ENCODE data around the gene ECM2.
"Not testable (repeated sequence)": the region's sequence is repeated elsewhere in the genome, so short reads cannot be mapped to it uniquely, and the experiment has no call there.

ECM2 gene

DNA sequence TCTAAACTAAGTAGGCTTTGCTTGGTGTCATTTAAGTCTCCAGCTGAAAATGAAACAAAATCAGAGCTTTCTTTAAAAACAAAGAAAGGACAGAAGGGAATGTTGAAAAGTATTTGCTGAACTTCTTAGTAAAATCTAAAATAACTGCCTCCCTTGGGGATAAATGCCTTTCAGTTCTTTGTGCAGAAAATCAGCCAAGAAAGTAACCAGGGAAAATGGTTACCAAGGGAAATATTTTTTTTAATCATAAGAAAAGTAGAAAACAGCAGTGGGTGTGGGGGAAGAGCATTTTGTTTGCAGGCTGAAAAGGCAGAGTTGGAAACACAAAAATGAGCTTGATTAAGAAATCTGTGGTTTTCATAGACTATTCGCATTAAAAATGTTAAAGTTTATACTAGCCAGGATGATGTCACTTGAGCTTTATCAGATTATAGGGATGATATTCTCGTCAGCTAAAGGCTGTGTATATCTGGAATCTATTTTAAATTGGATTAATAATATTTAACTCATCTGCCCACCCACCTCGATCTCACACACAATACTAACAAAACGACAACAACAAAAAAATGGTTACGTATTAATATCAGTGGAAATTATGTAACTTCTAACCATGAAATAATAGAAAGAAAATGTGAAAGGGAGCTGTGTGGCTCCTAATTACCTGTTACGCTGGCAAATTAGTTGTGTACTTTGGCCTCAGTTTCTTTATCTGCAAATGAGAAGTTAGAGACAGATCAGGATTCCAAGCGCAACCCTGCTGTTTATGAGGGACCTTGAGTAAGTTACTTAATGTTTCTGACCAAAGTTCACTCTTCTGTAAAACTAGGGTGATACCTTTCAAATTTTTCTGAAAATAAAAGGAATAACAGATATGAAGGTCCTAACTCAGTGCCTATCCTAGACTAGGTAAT, at the start of gene ECM2:
Gene ECM2, minus strand, starts transcription at position 51 of the 911 bp plus-strand sequence. CDS start 13,124 bp downstream, outside the sequence.
- DNase-seq, result no peak

DNA sequence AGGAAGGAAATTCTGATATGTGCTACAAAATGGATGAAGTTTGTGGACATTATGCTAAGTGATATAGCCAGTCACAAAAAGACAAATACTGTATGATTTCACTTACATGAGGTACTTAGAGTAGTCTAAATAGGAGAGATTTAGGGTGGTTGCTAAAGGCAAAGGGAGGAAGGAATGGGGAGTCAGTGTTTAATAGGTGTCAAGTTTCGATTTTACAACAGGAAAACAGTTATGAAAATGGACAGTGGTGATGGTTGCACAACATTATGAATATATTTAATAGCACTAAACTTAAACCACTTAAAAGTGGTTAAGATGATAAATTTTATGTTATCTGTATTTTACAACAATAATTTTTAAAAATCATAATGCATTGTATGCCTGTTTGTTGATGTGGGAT, 40.4 kb upstream of the ECM2 start:
- no peak for DNase-seq

DNA sequence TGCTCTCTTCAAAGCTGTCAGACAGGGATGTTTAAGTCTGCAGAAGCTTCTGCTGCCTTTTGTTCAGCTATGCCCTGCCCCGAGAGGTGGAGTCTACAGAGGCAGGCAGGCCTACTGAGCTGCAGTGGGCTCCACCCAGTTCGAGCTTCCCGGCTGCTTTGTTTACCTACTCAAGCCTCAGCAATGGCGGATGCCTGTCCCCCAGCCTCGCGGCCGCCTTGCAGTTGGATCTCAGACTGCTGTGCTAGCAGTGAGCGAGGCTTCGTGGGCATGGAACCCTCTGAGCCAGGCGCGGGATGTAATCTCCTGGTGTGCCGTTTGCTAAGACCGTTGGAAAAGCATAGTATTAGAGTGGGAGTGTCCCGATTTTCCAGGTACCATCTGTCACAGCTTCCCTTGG, 37.8 kb upstream of the ECM2 start:
- not testable (repeated sequence) for DNase-seq

DNA sequence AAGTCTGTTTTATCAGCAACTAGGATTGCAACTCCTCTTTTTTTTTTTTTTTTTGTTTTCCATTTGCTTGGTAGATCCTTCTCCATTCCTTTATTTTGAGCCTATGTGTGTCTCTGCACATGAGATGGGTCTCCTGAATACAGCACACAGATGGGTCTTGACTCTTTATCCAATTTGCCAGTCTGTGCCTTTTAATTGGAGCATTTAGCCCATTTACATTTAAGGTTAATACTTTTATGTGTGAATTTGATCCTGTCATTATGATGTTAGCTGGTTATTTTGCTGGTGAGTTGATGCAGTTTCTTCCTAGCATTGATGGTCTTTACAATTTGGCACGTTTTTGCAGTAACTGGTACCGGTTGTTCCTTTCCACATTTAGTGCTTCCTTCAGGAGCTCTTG, 36.1 kb upstream of the ECM2 start:
- DNase-seq, result not testable (repeated sequence)

DNA sequence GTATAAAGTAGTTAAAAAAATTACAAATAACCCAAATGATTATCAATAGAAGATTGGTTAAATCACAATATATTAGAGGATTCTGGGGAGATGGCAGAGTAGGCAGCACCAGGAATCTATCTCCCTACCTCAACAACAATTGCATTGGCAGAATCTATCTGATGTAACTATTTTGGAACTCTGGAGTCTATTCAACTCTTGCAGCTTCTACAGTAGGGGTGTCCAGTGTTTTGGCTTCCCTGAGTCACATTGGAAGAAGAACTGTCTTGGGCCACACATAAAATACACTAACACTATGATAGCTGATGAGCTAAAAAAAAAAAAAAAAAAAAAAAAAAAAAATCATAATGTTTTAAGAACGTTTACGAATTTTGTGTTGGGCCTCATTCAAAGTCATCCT, 29.2 kb upstream of the ECM2 start:
- DNase-seq, result no peak

DNA sequence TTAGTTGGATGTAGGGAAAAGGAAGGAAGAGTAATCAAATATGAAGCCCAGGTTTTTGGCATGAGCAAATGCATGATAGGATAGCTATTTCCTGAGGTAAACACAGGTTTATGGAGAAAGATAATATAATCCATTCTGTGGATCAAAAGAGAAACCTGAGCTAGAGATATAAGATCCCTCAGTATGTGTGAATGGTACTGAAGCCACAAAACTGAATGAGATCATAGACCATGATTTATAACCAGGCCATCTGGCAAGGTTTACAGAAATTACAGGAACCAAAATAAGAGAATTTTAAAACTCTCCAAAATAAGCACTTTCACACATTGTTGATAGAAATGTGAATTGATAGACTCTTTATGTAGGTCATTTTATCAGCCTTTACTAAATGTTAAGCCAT, 28.7 kb upstream of the ECM2 start:
- no peak for DNase-seq

DNA sequence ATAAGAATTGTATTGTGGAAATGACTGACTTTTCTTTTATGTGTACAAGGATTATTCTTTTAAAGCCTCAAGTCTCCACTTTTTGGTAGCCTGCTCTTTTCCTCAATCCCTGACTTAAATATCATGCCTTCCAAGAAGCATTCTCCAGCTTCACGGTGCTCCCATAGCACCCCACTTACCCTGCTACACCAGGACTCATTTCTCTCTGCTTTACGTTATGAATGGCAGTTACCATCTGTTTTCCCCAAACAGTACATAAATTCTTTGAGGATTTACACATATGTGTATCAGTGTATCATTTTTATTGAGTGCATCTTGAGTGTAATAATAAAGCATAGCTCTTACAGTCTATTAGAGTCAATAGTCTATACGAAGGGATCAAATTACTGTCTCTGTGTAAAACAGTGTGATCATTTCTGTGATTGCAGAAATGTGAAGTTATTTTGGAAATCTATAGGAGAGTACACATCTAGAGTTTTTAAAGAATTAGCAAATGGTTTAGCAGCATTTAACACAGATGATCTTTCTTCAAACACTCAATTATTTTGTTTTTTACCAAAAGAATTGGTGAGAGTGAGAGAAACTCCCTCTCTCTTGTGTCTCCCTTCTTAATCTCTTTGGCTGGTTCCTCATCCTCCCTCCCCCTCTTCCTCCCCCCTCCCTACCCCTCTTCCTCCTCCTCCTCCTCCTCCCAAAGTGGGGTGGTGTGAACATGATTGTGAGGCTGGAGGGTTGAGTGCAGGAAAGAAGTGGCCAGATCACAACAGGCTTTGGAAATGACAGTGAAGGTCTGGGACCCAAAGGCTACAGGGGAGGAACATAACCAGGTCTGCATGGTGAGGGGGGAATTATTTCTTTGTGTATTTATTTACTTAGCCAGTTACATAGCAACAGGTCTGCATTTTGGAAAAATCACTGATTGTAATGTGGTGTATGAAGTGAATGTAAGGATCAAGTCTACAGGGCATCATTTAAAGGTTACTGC, 27.6 kb upstream of the ECM2 start:
- no peak for DNase-seq

DNA sequence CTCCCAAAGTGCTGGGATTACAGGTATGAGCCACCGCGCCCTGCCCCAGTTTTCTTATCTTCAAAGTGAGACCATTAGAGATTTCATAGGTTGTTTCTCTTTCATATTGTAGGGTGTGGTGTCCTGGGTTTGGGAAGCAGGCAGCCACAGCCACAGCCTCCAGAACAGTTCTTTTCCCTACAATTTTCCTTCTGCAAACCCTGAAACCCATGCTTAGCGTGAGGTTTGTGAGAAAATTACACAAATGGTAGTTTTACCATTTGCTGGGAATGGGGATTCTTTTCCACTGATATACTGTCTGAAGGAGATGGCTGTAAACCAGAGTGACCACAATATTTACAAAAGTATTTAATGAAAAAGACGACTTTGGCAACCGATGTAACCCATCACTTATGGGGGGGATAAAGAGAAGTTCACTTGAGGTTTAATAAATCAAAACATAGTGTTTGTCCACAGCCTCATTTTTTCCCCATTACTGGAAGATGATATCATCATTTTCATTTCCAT, 26.7 kb upstream of the ECM2 start:
- no peak for DNase-seq

DNA sequence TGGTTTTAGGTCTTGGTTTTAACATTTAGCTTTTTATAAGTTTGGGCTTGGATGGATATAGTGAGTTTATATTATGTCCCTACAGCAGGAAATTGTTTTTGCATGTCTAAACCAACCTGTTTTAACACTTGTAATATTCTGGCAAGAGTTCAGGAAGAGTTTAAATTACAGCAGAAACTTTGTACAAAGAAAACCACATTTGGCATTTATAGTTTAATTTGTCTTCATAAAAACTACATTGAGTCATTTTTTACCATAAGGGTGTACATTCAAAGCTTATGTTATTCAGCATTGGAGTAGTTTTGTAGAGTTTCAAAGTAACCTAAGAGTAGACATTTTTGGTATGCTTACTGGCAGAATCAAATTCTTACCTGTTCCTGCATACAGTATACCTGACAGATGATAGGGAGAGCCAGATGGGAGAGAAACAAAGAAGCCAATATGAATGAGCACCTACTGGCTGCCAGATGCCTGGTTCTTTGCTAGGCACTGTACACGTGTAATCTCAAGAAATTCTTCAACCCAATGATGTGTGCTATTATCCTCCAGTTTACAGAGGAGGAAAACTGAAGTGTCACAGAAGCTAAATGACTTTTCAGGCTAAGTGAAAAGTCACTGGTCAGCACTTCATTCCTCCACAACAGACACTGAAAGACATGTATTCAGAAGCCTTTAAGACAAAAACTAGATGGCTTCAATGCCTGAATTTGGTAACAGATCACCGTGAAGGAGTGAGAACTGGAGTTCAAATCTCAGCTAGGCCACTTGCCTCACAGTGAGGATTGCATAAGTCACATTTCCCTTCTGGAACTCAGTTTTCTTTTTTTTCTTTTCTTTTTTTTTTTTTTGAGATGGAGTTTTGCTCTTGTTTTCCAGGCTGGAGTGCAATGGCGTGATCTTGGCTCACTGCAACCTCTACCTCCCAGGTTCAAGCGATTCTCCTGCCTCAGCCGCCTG, 25.9 kb upstream of the ECM2 start:
- DNase-seq, result no peak

DNA sequence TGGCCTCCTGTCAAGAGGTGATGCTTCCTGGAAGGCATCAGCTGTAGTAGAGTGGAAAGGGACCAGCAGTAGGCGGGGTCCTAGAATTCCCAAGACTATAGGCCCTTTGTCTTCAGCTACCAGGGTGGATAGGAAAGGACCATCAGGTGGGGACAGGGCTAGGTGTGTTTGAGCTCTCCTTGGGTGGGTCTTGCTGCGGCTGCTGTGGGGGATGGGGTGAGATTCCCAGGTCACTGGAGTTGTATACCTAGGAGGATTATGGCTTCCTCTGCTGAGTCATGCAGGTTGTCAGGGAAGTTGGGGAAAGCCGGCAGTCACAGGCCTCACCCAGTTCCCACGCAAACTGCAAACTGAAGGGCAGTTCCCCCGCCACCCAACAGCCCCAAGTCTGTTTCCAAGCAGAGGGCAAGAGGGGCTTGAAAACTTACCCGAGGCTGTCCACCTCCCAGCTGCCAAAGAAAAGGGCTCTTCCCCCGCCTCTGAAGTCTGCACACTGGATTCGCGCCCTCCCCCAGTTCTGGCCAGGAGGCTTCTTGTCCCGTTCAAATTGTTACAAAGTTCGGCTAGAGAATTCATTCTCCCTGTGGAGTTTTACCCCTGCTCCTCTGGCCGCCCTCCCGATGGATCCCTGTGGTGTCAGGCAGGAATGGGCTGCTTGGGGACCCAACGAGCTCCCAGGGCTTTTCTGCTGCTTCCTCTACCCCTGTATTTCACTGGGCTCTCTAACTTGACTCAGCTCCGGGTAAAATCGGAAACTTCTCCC, 23.0 kb upstream of the ECM2 start:
- no peak for DNase-seq

DNA sequence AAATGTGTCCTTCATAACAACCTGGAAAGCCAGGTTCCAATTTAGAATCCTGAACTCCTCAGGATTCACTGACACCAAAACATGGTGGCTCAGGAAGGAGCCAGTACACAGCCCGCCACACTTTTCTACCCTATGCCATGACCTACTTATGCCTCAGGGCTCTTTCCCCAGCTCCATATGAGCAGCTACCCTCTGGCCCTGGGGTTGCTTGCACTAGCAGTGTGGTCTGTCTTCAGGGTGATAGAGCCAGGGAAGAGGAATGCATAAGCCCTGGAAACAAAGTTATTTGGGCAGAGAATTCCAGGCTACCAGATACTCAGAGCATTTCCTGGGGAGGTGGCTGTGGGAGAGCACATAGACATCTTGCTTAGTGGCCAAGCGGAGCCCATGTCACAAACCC, 15.0 kb upstream of the ECM2 start:
- DNase-seq, result no peak

DNA sequence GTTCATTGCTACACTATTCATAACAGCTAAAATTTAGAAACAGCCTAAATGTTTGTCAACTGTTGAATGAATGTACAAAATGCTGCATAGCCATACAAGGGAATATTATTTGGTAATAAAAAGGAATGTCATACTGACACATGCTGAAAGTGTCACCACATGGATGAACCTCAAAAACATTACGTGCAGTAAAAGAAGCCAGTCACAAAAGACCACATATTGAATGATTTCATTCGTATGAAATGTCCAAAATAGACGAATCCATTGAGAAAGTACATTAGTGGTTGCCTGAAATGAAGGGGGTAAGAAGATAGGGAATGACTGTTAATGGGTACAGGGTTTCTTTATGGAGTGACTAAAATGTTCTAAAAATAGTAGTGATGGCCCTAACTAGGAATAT, 11.6 kb upstream of the ECM2 start:
- DNase-seq, result no peak

DNA sequence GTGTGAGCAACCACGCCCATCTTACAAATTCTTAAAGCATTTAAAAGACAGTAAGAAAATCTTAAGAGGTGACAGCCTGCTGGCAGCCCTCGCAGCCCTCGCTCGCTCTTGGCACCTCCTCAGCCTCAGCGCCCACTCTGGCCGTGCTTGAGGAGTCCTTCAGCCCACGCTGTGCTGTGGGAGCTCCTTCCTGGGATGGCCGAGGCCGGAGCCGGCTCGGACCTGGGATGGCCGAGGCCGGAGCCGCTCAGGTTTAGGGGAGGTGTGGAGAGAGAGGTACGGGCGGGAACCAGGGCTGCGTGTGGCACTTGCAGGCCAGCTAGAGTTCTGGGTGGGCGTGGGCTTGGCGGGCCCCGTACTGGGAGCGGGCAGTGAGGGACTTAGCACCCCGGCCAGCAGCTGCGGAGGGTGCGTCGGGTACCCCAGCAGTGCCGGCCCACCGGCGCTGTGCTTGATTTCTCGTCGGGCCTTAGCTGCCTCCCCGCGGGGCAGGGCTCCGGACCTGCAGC, 9.3 kb upstream of the ECM2 start:
- no peak for DNase-seq

DNA sequence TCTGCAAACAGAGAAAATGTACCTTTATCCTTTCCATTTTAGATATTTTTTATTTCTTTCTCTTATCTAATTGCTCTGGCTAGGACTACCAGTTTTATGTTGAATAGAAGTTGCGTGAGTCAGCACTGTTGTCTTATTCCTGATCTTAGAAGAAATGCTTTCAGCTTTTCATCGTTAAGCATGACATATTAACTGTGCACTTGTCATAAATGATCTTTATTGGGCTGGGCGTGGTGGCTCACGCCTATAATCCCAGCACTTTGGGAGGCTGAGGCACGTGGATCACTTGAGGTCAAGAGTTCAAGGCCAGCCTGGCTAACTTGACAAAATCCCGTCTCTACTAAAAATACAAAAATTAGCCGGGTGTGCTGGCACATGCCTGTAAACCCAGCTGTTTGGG, 8.2 kb upstream of the ECM2 start:
- no peak for DNase-seq

DNA sequence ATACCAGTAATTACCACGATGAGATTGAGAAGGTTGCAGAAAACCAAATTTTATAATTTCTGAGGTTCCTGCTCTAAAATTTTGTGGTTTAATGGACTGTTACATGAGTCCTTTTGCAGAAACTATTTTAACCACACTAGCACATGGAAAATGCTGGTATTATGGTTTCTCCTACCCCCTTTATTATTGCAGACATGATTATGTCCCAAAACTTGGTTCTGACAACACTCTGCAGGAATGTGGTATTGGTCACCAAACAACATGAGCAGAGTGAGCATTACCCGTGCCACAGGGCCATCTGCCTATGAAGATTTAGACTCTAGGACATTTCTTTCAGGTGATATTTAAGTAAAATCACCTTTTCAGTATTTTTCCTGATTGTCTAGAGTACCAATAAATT, 2.8 kb upstream of the ECM2 start:
- DNase-seq, result no peak

DNA sequence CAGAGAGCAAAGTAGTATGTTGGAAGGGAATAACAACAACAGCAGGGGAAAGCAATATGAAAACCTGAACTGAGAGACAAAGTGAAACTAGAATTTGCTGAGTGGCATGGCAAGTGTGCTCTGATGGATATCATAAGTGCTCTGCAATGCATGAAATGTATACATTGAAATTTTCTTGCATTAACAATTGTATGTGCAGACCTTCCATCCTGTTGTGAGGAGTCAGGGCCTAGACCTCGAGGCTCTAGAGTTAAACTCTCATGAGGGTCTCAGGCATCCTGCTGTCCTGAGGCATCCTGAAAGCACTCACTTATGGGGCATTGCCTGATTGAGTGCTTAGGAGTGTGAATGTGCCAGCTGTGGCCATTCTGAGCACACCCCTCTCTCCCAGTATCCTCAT, 1.1 kb downstream of the ECM2 start:
- no peak for DNase-seq

DNA sequence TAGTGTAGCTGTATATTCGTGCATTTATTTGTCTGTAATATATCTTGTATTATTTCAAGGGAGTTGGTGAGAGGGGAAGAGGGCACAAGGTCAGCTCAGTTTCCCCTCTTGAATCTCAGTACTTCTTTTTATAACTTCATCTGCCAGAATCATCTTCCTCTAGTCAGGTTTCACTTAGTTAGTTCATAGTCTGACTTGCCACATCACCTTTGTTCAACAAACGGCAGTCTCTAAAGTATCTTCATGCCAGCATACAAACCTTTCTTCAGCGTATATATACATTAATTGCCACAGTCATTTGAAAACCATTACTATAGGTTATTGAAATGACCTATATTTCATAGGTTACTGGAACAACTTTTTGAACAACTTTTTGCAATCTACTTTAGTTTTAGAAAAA, 1.6 kb downstream of the ECM2 start:
- DNase-seq, result no peak

DNA sequence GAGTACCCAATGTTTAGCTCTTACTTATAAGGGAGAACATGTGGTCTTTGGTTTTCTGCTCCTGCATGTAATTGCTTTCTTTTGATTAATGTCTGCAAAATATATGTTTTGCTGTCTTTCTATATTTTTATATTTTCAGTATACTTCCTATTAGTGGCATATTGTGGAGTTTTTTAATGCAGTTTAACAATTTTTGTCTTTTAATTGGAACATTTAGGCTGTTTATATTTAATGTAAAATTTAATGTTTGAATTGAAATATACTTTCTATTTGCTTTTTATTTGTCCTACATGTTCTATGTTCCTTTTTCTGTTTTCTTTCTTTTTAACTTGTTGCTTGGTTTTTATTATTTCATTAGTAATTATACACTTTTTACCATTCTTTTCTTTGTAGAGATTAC, 4.9 kb downstream of the ECM2 start:
- DNase-seq, result no peak

DNA sequence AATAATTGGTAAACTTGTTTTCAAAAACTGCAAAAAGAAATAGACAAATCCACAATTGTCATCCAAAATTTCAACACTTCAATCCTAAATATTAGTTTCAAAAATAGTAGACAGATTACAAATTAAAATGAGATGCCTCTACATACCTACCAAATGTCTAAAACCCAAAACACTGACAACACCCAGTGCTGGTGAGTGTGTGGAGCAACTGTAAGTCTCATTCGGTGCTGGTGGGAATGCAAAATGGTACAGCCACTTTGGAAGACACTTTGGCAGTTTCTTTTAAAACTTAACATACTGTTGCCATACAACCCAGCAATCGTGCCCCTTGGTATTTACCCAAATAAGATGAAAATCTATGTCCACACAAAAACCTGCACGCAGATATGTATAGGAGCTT, 6.7 kb downstream of the ECM2 start:
- no peak for DNase-seq

DNA sequence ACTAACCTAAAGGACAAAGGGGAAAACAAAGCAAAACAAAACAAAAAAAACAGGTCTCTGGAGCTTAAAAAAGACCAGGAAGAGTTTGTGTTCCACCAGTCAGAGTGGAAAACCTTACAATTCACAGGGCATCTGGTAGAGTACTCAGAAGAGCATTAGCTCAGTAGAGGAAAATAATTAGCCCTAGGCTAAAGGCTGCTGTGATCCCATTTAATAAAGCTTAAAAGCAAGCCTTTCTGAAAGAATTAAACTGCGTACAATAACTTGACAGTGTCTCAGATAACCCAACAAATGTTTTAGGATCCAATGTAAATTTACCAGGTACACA, 7.3 kb downstream of the ECM2 start:
- DNase-seq, result no peak

DNA sequence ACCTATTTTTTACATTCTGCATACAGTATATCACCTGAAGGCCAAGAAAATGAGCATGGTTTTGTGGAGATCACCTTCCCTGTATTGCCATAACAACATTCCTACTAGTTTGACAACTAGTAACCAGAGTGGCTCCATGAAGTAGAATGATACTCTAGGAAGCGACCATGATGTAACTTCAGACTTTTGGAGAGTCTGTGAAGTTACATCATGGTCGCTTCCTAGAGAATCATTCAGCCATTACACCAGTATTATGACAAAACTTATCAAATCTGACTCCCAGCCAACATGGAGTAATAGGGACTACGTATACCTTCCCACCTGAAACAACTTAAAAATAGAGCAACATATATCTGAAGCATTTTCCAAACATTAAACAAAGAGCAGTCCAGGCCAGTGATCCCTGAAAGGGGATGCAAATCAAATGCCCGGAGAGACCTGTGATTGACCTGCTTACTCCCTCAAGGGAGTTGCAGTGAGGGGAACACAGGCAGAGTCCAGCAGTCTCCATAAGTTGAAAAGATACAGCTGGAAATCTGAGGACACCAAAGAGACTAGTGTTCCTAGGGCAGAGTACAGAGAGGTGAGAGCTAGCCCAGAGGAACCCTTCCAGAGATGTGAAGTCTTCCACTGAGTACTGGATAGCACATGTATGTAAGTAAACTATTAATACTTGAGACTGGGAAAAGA, 7.8 kb downstream of the ECM2 start:
- DNase-seq, result no peak
